HepG2 (cell line): ENCODE data around the gene NENF. TPM values are rescaled to one million over a fixed set of nuclear protein-coding genes. Genes with fewer than 3 reads are reported as not detected.

Experiments
- ATAC-seq: fragments of 200-7000 bp; cut with Tn5 transposase; 3 replicates; pipeline ENCODE4 v1.9.1; 2020; ENCODE audit warnings: mild to moderate bottlenecking, moderate library complexity
- BruUV-seq: library from RNA; stranded (reverse); fragments of 400-500 nt; replicated peaks from 2 replicates; lab custom pipeline; 2021; lab: Mats Ljungman, UMichigan
- CTCF ChIA-PET: fragments of 300-600 bp; formaldehyde crosslinking; extraction: SDS; loops from one replicate; lab custom pipeline; 2021; ENCODE audit warnings: low total read pairs, inconsistent platforms, low intra/inter-chr PET ratio; lab: Yijun Ruan, JAX
- POLR2A ChIA-PET: fragments of 350-600 bp; sonication (Branson Sonifier 250); formaldehyde crosslinking; loops from one replicate; lab custom pipeline; 2020; ENCODE audit warnings: antibody characterized with exemption, inconsistent platforms; lab: Yijun Ruan, JAX
- DNase-seq: peaks from one replicate; pipeline ENCODE4 v3.0.0-alpha.2; 2015; ENCODE audit warnings: low spot score
- FAIRE-seq: peaks from 3 replicates; lab custom pipeline; 2011; peaks lifted over from hg19 to GRCh38; lab: Jason Lieb, UNC
- H2AFZ ChIP-seq: one replicate; pipeline ENCODE4 v1.6.1; 2011; ENCODE audit warnings: low read length, inconsistent platforms
- H3K27ac ChIP-seq: fragments of 300-600 bp; 3 replicates; pipeline ENCODE4 v1.8.0; 2011; ENCODE audit warnings: mixed run types, mild to moderate bottlenecking, mixed read lengths, low read length, inconsistent platforms; ENCODE audit not compliant: insufficient read depth; ENCODE audit errors: extremely low read length
- H3K27me3 ChIP-seq, 2 experiments: fragments of 200-600 bp in 1 of 2; 2 replicates in 1 of 2; 3 replicates in 1 of 2; pipeline versions ENCODE4 v1.6.0 to v1.8.0; 2011; ENCODE audit warnings: low read length in 2 of 2, mild to moderate bottlenecking in 2 of 2, moderate library complexity in 2 of 2, inconsistent platforms in 1 of 2; ENCODE audit not compliant: insufficient read depth in 2 of 2, control insufficient read depth in 1 of 2
- H3K36me3 ChIP-seq, 2 experiments: fragments of 200-600 bp in 1 of 2; replicated peaks in 1 of 2; 2 replicates in 1 of 2; 3 replicates in 1 of 2; pipeline versions ENCODE4 v1.5.1 to v1.8.0; 2011; ENCODE audit warnings: low read length in 2 of 2, inconsistent platforms in 1 of 2; ENCODE audit not compliant: insufficient read depth in 2 of 2, control insufficient read depth in 1 of 2
- H3K4me1 ChIP-seq: 2 replicates; pipeline ENCODE4 v1.5.1; 2012; ENCODE audit warnings: low read length, inconsistent platforms; ENCODE audit not compliant: insufficient read depth
- H3K4me2 ChIP-seq: 2 replicates; pipeline ENCODE4 v1.6.0; 2011; ENCODE audit warnings: low read depth, low read length, inconsistent platforms
- H3K4me3 ChIP-seq, 3 experiments: fragments of 200-600 bp in 1 of 3; sonication (generic), shearing (Covaris generic) in 1 of 3; replicated peaks in 1 of 3; 2 replicates each; pipeline ENCODE4 v1.5.1; 2011 to 2016; ENCODE audit warnings: low read length in 3 of 3, inconsistent platforms in 2 of 3, low read depth in 2 of 3, mild to moderate bottlenecking in 2 of 3, control low read depth in 1 of 3, mixed read lengths in 1 of 3; ENCODE audit not compliant: insufficient read depth in 1 of 3
- H3K79me2 ChIP-seq: one replicate; pipeline ENCODE4 v1.6.1; 2011; ENCODE audit warnings: low read length, inconsistent platforms; ENCODE audit not compliant: insufficient read depth
- H3K9ac ChIP-seq: 2 replicates; pipeline ENCODE4 v1.6.0; 2011; ENCODE audit warnings: mild to moderate bottlenecking, low read depth, low read length, inconsistent platforms; ENCODE audit not compliant: insufficient read depth
- H3K9me3 ChIP-seq: 2 replicates; pipeline ENCODE4 v1.5.1; 2012; ENCODE audit warnings: mild to moderate bottlenecking, low read length
- H4K20me1 ChIP-seq: 2 replicates; pipeline ENCODE4 v1.6.0; 2011; ENCODE audit warnings: inconsistent platforms, mild to moderate bottlenecking, low read length, moderate library complexity; ENCODE audit not compliant: insufficient read depth
- AGO2 ChIP-seq: fragments of 200-400 bp; formaldehyde crosslinking; optimal IDR thresholded peaks from 2 replicates; pipeline ENCODE3; 2017; ENCODE audit warnings: mild to moderate bottlenecking, low read depth, low read length, moderate library complexity
- ARNT2 ChIP-seq: sonication (generic); formaldehyde crosslinking; IDR thresholded peaks from 2 replicates; pipeline ENCODE4 v1.8.0; 2022; ENCODE audit warnings: mild to moderate bottlenecking, low read depth, missing genetic modification reagents, moderate library complexity
- ATF4 ChIP-seq, 2 experiments: fragments of 450-650 bp in 1 of 2; sonication (generic) in 1 of 2; formaldehyde crosslinking; IDR thresholded peaks; 2 replicates each; pipeline versions ENCODE4 v1.5.0 to v1.8.0; 2020 to 2022; ENCODE audit warnings: mild to moderate bottlenecking in 1 of 2, missing genetic modification reagents in 1 of 2
- ATF6 ChIP-seq: sonication (generic); formaldehyde crosslinking; conservative IDR thresholded peaks from 2 replicates; pipeline ENCODE4 v1.4.0; 2020; ENCODE audit warnings: missing genetic modification reagents
- CBX1 ChIP-seq: IDR thresholded peaks from one replicate; pipeline ENCODE4 v1.6.1; 2016; ENCODE audit warnings: antibody characterized with exemption, low read depth
- CBX5 ChIP-seq: sonication (generic); formaldehyde crosslinking; IDR thresholded peaks from 2 replicates; pipeline ENCODE4 v1.4.0; 2020; ENCODE audit warnings: missing genetic modification reagents, borderline replicate concordance
- GMEB2 ChIP-seq: IDR thresholded peaks from 2 replicates; pipeline ENCODE4 v1.6.1; 2016; ENCODE audit warnings: missing biosample characterization, missing genetic modification reagents, low read depth
- HNF4A ChIP-seq: sonication (generic); formaldehyde crosslinking; IDR thresholded peaks from 2 replicates; pipeline ENCODE4 v1.4.0; 2020; ENCODE audit warnings: missing genetic modification reagents
- MIER2 ChIP-seq: IDR thresholded peaks from 2 replicates; pipeline ENCODE4 v1.6.1; 2016; ENCODE audit warnings: missing biosample characterization, missing genetic modification reagents
- REPIN1 ChIP-seq: sonication (generic); formaldehyde crosslinking; IDR thresholded peaks from 2 replicates; pipeline ENCODE4 v1.8.0; 2022; ENCODE audit warnings: missing genetic modification reagents, low read depth, mild to moderate bottlenecking, borderline replicate concordance
- ZBTB4 ChIP-seq: sonication (generic); formaldehyde crosslinking; IDR thresholded peaks from 2 replicates; pipeline ENCODE4 v1.4.0; 2020; ENCODE audit warnings: missing genetic modification reagents, mild to moderate bottlenecking, borderline replicate concordance
- ZNF451 ChIP-seq: sonication (generic); formaldehyde crosslinking; IDR thresholded peaks from 2 replicates; pipeline ENCODE4 v1.5.0; 2020; ENCODE audit warnings: mild to moderate bottlenecking, missing genetic modification reagents
- ZNF629 ChIP-seq: sonication (generic); formaldehyde crosslinking; conservative IDR thresholded peaks from 2 replicates; pipeline ENCODE4 v1.5.0; 2020; ENCODE audit warnings: missing genetic modification reagents
- ZNF879 ChIP-seq: sonication (generic); formaldehyde crosslinking; IDR thresholded peaks from 2 replicates; pipeline ENCODE4 v1.8.1; 2023; ENCODE audit warnings: missing genetic modification reagents
- ZNF883 ChIP-seq: sonication (generic); formaldehyde crosslinking; IDR thresholded peaks from 2 replicates; pipeline ENCODE4 v1.5.1; 2020; ENCODE audit warnings: mild to moderate bottlenecking, missing genetic modification reagents; ENCODE audit errors: not compliant biosample characterization
- WGBS: methylation state at CpG from one replicate; pipeline ENCODE4 v1.1.6; 2017; ENCODE audit warnings: low lambda C conversion rate; 5-methylcytosine and 5-hydroxymethylcytosine counted together
- in situ Hi-C: cut with HindIII; loops from 2 replicates; pipeline ENCODE4 v1.10.0; 2017; ENCODE audit warnings: low pct_unique_long_range_greater_than_20kb; ENCODE audit not compliant: extremely low pct_ligation_motif_present
- intact Hi-C: fragments of 100-400 bp; cut with micrococcal nuclease; formaldehyde crosslinking; loops from one replicate; pipeline ENCODE4 v1.10.0; 2022; ENCODE audit not compliant: unreplicated experiment
- polyA plus RNA-seq, 8 experiments: library from polyadenylated mRNA; depleted of rRNA in 3 of 8; stranded (reverse) in 7 of 8; unstranded in 1 of 8; fragments of >200 nt; fragmentation: Illumina TruSeq in 4 of 8; extraction: Trizol in 4 of 8; gene quantifications; 2 replicates each; pipeline versions ENCODE4 v1.2.1 to v1.2.3, GENCODE V29; 2011 to 2016; ENCODE audit warnings: low read depth in 4 of 8, missing spikeins in 1 of 8, mixed read lengths in 1 of 8; ENCODE audit not compliant: insufficient read depth in 1 of 8
- total RNA-seq, 5 experiments: library from RNA; depleted of rRNA; stranded (reverse); fragments of >200 nt; fragmentation: Illumina TruSeq; extraction: Trizol; gene quantifications; 2 replicates each; pipeline ENCODE4 v1.2.3, GENCODE V29; 2016; ENCODE audit warnings: low read depth in 1 of 5

The NENF gene
- total and polyA plus RNA-seq, 2 of the 13 experiments (the other 11 are each of a cell fraction or from before 2014, with no cell fraction given) = 31.7 to 40.4 TPM

GRCh38 chr1:212475151-212475550 is 42.4 kb downstream of the NENF start:
- CTCF ChIA-PET = no interaction called here
- 24% methylated on average over 4 of the region's 4 CpGs for WGBS
- Histone ChIP-seq H3K27ac (no peak overlapping the region), H3K9me3 (no peaks in the 10 kb centered on the region), H2AFZ (no peak overlapping the region), H3K79me2 (no peaks in the 10 kb centered on the region), H3K4me2 (no peak overlapping the region), H3K36me3 (no peaks in the 10 kb centered on the region), H3K4me1 (peaks cover 9% of the 10 kb centered on the region; the same call in 1 of the 2 replicates), H3K9ac (no peak overlapping the region), H4K20me1 (no peaks in the 10 kb centered on the region), H3K27me3 (peaks cover 5 to 18% of the 10 kb centered on the region in 2 experiments; a peak in 3 of 5 replicates), H3K4me3 (no peak overlapping the region)
- intact Hi-C loops = loop anchor here (5.0 to 10.0 kb wide), 2 partner anchors 42 to 310 kb away; no protein-coding TSS in a partner anchor
- ATAC-seq = no peak
- POLR2A ChIA-PET = no interaction called here
- in situ Hi-C loops = loop anchor here (10.0 kb wide), 1 partner anchor 150 kb away; a partner anchor contains a TSS
- no peak for DNase-seq
- no TSS peak for BruUV-seq
- FAIRE-seq = no peak
- TF ChIP-seq MIER2 (CRISPR knock-in tag) (no peak), ZBTB4 (CRISPR knock-in tag) (no peak), REPIN1 (CRISPR knock-in tag) (no peak), ZNF879 (no peak), ZNF629 (no peak), CBX5 (CRISPR knock-in tag) (no peak), AGO2 (no peak), ARNT2 (no peak), GMEB2 (CRISPR knock-in tag) (no peak), CBX1 (no peak), HNF4A (CRISPR knock-in tag) (no peak), ATF6 (CRISPR knock-in tag) (no peak), ZNF451 (CRISPR knock-in tag) (no peak), ZNF883 (CRISPR knock-in tag) (no peak), ATF4 (CRISPR knock-in tag; IDR thresholded peaks at IDR 0.05) (no peak)
